COLO829 (cell line): ENCODE data around the gene RYR3.

Source experiments
- DNase-seq: peaks from one replicate; pipeline ENCODE4 v3.0.0; 2012; ENCODE audit warnings: low spot score

The RYR3 gene

GRCh38 chr15:33837294-33837693 lies 526.5 kb downstream of the RYR3 start:
- no peak for DNase-seq

DNA sequence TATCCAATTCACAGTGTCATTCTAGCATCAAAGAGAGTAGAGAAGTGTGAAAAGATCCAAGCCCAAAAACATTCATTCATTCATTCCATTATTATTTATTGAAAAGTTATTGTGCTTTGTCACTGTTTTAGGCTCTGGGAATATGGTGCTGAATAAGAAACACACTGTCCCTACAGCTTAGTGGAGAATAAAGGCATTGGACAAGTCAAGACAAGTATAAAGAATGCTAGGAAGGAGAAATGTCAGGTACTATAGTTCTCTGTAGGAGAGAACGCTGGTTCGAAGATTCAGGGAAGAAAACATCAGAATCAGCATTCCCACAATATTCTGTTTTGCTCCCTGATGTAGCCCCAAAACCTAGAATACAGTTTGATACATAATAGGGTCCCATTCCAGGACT lies 528.8 kb downstream of the RYR3 start:
- DNase-seq: no peak

DNA sequence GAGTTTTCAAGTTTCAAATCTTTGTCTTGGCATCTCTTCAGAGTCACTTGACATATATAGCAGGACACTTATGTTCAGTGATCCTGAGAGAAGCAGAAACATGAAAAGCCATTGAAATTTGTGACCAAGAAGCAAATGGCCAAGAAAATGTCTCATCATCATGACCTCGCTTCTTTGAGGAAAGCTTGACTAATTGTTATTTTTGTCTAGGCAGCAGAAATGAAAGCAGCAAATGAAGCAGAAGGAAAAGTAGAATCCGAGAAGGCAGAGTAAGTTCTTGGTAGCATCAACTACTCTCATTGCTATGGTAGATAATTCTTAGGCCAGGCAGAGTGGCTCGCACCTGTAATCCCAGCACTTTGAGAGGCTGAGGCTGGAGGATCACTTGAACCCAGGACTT lies 529.8 kb downstream of the RYR3 start:
- no peak for DNase-seq

- DNase-seq: no peak
These were observed 533.4 kb downstream of the RYR3 start for GRCh38 chr15:33844186-33844585.

GRCh38 chr15:33844597-33844996 lies 533.8 kb downstream of the RYR3 start:
- DNase-seq: no peak

GRCh38 chr15:33846142-33846541 lies 535.4 kb downstream of the RYR3 start:
- no peak for DNase-seq

DNA sequence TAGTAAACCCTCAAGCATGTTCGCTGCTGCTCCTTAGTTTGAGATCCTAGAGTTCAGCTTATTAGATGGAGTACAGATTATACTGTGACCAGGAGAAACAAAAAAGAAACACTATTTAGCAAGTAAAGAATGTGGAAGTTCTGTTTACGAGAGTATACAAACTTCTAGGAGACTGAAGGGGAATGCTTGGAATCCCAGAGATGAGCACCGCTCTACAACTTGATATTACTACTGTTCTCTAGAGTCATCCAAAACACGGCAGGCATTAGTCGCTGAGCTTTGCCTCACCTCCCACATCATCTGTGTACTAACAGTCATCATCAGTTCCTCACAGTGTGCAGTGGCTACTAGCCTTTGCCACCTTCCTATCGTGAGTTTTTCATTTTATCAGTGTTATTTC lies 536.1 kb downstream of the RYR3 start:
- DNase-seq: no peak

DNA sequence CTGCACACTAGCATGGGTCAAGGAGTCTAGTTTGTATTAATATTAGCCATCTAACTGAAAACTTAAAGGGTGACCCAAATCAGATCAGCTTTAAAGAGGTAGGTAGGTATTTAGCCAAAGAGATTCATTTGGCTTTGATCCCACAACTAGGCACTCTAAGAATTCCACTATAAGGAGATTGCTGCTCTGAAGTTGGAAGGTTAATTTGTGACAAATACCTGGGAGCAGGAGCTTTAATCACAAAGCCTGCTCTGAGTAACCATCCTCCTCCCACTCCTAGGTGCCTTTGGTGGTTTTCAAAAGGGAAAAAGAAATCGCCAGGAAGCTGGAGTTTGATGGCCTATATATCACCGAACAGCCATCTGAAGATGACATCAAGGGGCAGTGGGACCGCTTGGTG lies 537.2 kb downstream of the RYR3 start:
- DNase-seq: no peak

- no peak for DNase-seq
These were observed 540.3 kb downstream of the RYR3 start for GRCh38 chr15:33851079-33851478.

DNA sequence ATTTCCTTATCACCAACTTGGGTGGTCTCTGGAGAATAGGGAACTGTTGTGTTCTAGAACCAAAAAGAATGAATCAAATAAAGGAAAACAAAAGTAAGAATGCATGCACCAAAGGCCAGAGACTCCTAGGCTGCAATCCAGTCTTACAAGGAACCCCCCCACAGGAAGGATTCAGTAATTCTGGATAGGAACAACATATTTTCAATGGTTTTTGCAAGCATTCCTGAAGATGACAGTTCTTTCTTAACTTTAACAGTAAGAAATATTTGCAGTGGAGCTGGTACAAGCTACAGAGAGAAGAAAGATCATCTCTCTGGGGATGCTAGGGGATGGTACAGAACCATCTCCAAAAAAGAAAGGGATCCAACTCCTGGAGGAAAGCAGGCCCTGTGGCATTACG lies 541.3 kb downstream of the RYR3 start:
- DNase-seq: no peak

- DNase-seq: peak; percentile 55
These were observed 541.8 kb downstream of the RYR3 start for GRCh38 chr15:33852570-33852969.

- DNase-seq: no peak
These were observed 547.0 kb downstream of the RYR3 start for GRCh38 chr15:33857726-33858125.

GRCh38 chr15:33858836-33859235 lies 548.1 kb downstream of the RYR3 start:
- no peak for DNase-seq

GRCh38 chr15:33859992-33860545 lies 549.3 kb downstream of the RYR3 start:
- no peak for DNase-seq

GRCh38 chr15:33860754-33861153 lies 550.0 kb downstream of the RYR3 start:
- DNase-seq: peak; percentile 61

DNA sequence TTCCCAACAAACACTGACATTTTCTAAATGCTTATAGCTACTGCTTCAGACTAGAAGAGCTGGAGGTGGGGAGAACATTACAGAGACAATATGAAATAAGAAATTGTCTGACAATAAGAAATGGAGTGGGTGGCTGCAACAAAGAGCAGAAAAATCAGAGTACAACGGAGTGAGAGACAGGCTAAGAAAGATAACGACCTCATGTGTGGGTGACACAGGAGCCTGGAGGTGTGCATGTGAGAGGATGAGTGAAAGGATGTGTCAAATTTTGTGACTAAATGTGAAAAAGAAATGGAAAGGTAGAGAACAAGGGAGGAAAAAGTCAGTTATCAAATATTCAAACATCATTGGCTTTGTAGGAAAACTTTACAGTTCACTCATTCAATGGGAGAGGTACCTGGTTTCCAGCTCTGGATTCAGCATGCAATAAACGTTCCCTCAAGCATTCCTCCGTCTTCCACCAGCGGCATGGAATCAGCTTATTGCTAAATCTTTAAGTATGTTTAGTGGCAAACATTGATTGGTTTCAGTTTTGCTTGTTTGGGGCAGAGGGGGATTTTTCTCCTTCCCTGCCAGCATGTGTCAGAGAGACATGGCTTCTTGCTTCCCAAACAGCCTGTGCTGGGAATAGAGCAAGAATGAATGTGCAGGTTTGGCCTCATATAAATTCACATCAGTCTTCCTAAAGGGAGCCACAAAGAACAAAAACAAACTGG lies 553.8 kb downstream of the RYR3 start:
- no peak for DNase-seq

GRCh38 chr15:33865416-33865815 lies 554.6 kb downstream of the RYR3 start:
- no peak for DNase-seq

DNA sequence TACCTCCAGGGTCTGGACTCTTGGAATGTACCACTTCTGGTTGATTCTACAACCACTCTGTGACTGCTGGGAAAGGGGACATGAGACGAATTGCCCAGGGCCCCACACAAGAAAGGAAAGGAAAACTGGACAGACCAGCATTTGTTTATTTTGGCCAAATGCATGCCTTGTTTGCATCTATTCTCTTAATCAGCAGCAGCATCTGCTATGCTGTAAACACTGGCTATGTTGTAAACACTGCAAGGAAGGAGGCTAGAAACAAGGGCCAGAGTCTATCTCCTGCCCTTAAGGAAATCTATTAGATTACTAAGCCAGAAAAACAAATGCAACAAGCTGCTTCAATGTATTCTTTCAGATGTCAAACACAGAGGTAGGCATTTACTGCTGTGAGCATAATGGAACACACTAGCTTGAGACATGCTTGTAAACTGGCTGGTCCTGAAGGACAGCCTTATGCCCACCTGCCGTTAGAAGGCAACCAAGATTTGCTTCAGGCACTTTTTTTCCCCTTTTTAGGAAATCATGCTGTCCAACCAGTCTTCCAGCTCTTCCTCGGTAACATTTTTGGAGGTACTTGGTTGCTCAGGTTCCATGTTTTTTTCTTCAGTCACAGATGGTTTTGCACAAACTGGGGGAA lies 555.5 kb downstream of the RYR3 start:
- DNase-seq: no peak

DNA sequence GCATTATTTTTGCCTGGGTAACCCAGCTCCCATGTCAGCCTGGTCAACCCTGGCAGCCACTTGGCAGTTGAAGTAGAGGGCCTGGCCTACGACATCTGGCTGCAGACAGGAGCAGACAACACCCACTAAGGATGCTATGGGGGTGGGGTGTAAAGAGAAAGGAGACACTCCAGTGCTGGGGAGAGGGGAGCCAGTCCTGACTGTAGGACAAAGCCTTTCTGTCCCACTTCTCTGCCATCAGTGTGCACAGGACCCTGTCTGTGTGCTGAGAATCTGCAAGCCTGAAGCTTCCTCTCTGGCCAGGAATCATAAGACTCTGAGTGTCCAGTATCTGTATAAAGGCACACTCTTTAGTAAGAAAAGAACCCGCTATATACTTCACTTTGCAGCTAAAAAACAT lies 561.2 kb downstream of the RYR3 start:
- DNase-seq: peak; percentile 45

GRCh38 chr15:33872416-33873106 lies 561.8 kb downstream of the RYR3 start:
- DNase-seq: no peak

DNA sequence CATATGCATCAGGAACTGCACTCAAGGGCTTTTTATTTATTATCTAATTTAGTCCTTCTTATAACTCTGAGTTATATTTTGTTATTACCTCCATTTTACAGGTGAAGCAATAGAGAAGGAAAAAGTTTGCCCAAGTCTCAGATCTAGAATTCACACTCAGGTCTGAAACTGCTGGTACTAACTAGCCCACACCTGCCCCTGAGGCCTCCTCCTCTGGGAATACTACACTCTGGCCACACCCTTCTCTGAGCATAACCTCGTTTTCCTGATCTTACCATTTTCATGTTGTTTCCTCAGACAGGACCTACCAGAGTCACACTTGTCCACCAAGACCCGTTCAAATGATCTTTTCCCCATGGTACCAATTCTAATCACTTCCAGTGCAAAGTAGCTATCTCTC lies 563.4 kb downstream of the RYR3 start:
- DNase-seq: no peak

DNA sequence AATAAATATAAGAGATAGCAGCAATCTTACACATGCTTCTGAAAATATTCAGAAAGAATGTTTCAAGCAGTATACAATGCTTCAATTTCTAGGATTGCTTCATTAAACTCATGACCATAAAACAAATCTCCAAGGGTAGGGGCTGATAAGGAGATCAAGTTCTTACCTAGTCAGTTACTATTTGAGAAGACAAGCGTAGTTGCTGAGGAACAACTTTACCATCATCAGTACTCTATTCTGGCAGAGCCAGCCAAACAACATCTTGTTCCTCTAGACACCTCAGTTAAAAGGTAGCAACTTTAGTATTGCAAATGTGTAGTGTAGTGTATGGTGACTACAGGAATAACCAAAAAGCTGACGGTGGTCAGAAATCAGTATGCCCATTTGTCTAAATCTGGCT lies 572.2 kb downstream of the RYR3 start:
- no peak for DNase-seq

DNA sequence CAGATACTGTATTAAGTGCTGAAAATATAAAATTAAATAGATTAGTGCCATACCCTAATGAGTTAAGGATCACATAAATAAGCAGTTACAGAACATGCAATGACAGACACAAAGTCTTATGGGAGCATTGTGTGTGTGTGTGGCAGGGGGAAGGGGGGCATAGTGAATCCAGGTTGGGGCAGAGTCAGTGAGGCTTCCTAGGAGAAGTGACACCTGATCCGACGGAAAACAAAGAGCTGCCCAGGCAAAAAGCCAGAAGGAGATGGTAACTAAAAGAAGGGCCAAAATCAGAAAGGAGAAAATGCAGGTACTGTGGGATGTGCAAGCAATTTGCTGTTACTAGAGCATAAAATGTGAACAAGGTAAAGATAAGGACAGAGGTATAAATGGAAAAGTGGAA lies 577.4 kb downstream of the RYR3 start:
- no peak for DNase-seq
